GM18909 (cell line): ENCODE data around the gene NAV2.

ENCODE experiments used
- ATAC-seq: cut with Tn5 transposase; IDR thresholded peaks from one replicate; pipeline ENCODE4 v1.9.1; 2021; ENCODE audit warnings: mild to moderate bottlenecking; ENCODE audit not compliant: unreplicated experiment, poor library complexity

The NAV2 gene

GRCh38 chr11:19822531-19822930, 109.9 kb downstream of the NAV2 start:
- ATAC-seq: no peak

- no peak for ATAC-seq
Measured at GRCh38 chr11:19826606-19827005, 114.0 kb downstream of the NAV2 start.

- ATAC-seq: no peak
Measured at GRCh38 chr11:19827399-19828135, 114.9 kb downstream of the NAV2 start.

- no peak for ATAC-seq
Measured at GRCh38 chr11:19828382-19829108, 115.9 kb downstream of the NAV2 start.

- ATAC-seq: no peak
Measured at GRCh38 chr11:19829109-19829837, 116.6 kb downstream of the NAV2 start.

- no peak for ATAC-seq
Measured at GRCh38 chr11:19832086-19832750, 119.6 kb downstream of the NAV2 start.

GRCh38 chr11:19832901-19833300, 120.3 kb downstream of the NAV2 start:
- no peak for ATAC-seq

- ATAC-seq: no peak
Measured at GRCh38 chr11:19834771-19835170, 122.1 kb downstream of the NAV2 start.

- no peak for ATAC-seq
Measured at GRCh38 chr11:19836666-19837065, 124.0 kb downstream of the NAV2 start.

GRCh38 chr11:19838994-19839768, 126.5 kb downstream of the NAV2 start:
- no peak for ATAC-seq

- no peak for ATAC-seq
Measured at GRCh38 chr11:19840961-19841360, 128.3 kb downstream of the NAV2 start.

- ATAC-seq: no peak
Measured at GRCh38 chr11:19842505-19842904, 129.9 kb downstream of the NAV2 start.

GRCh38 chr11:19843079-19843478, 130.4 kb downstream of the NAV2 start:
- no peak for ATAC-seq

- ATAC-seq: no peak
Measured at GRCh38 chr11:19844012-19844411, 131.4 kb downstream of the NAV2 start.

GRCh38 chr11:19844806-19845205, 132.2 kb downstream of the NAV2 start:
- no peak for ATAC-seq

- ATAC-seq: no peak
Measured at GRCh38 chr11:19845626-19846025, 133.0 kb downstream of the NAV2 start.

- ATAC-seq: no peak
Measured at GRCh38 chr11:19846654-19847305, 134.1 kb downstream of the NAV2 start.

GRCh38 chr11:19848219-19848618, 135.6 kb downstream of the NAV2 start:
- ATAC-seq: no peak

- no peak for ATAC-seq
Measured at GRCh38 chr11:19849107-19849789, 136.6 kb downstream of the NAV2 start.
